Measurements from ENCODE around the gene OLFML2A.

DNA sequence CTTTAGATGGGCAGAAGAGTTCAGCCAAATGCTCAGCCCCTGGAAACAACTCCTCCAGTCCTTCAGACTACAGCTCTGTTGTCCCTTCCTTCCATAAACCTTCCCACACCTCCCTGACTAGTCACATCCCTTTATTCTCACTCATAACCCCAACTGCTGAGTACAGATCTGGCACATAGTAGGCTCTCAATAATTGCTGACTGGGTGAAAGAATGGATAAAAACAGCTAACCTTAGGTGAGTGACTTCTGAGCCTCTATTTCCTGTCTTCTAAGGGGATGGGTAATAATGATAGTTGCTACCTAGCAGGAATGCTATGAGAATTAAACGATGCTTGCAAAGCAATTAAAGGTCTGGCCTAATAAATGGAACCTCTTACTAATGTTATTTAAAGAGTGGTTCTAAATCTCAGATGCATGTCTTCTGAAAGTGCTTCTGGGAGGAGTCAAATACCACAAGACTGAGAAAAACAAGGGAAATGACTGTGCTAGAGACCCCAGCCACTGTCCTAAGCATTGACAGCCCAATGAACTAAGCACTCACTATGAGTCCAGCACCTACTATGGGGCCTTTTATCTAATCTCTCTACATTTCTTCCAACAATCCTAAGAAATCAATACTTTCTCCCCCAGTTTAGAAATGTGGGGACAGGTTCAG is 3.3 kb upstream of the OLFML2A start:
- no peak for TF ChIP-seq CTCF (IDR thresholded peaks at IDR 0.05)
- no peak for TF ChIP-seq EZH2 (IDR thresholded peaks at IDR 0.05; ENCODE audit: borderline replicate concordance, insufficient read depth, low read depth, low read length, poor library complexity, severe bottlenecking)

All from B cell (primary cell).